ENCODE data around the gene FAM229A. TPM values are rescaled to one million over a fixed set of nuclear protein-coding genes. Genes with fewer than 3 reads are reported as not detected.

FAM229A gene
- total and polyA plus RNA-seq, 9 of the 15 experiments (the other 6 are each of a cell fraction or from before 2014, with no cell fraction given) = 0.04 to 21.6 (median 7.4) TPM

GRCh38 chr1:32331549-32331948, 30.7 kb downstream of the FAM229A start:
- Histone ChIP-seq H2AFZ (ENCODE audit: low read depth, low read length) (no peak overlapping the region), H3K4me2 (ENCODE audit: insufficient read depth, low read length) (no peak overlapping the region), H4K20me1 (replicated peaks; ENCODE audit: control insufficient read depth, insufficient read depth, low read length) (peaks cover 14% of the 10 kb centered on the region; the same call in 1 of the 2 replicates), H3K9me1 (ENCODE audit: control insufficient read depth, insufficient read depth, low read length) (peaks cover 6% of the 10 kb centered on the region), H3K27me3 (ENCODE audit: control insufficient read depth in 2 of 2, insufficient read depth in 2 of 2, low read length in 2 of 2) (no peaks in the 10 kb centered on the region), H3K27ac (ENCODE audit: extremely low read depth, low read depth, low read length) (no peak overlapping the region), H3K4me3 (no peak overlapping the region), H3K36me3 (ENCODE audit: control insufficient read depth, insufficient read depth, low read length) (peaks cover 83% of the 10 kb centered on the region), H3K79me2 (ENCODE audit: control insufficient read depth, insufficient read depth, low read length) (peaks cover 27% of the 10 kb centered on the region), H3K9me3 (replicated peaks; ENCODE audit: control insufficient read depth, insufficient read depth, low read depth, low read length) (no peaks in the 10 kb centered on the region), H3K4me1 (replicated peaks in 1 of 2; ENCODE audit: control insufficient read depth in 2 of 2, insufficient read depth in 2 of 2, low read length in 2 of 2) (peaks cover 18 to 23% of the 10 kb centered on the region in 2 experiments), H3K9ac (ENCODE audit: insufficient read depth in 1 of 2, low read depth in 2 of 2, low read length in 2 of 2) (peak overlapping the region in 1 of 2 experiments; percentile 62; a peak in 1 of 4 replicates)
- ChIA-PET POLR2A (interaction anchor here (0.6 to 5.9 kb wide), 17 partner anchors 10 to 189 kb away, joined by 3 to 75 read pairs (median 4); partner anchors contain the start of genes BSDC1, CCDC28B and HDAC1), CTCF (ENCODE audit: low intra/inter-chr PET ratio) (interaction anchor here (0.6 kb wide), 1 partner anchor 64 kb away, joined by 3 read pairs; no protein-coding TSS in a partner anchor)
- BruUV-seq (replicated peaks) = no TSS peak
- 88% methylated on average over 12 of the region's 12 CpGs for WGBS (ENCODE audit: insufficient coverage, low coverage, missing lambda C conversion rate)
- DNase-seq (ENCODE audit: extremely low read depth in 1 of 4, low spot score in 3 of 4) = no peak
- in situ Hi-C loops (cut with MboI) (no loop called here), intact Hi-C loops (cut with micrococcal nuclease) (no loop called here)
- no peak for FAIRE-seq
- no peak for ATAC-seq
- no peak for TF ChIP-seq BRF2 (IDR thresholded peaks at IDR 0.05; ENCODE audit: borderline replicate concordance, insufficient read depth, insufficient read length)
- no peak for TF ChIP-seq ZNF449 (CRISPR knock-in tag; IDR thresholded peaks at IDR 0.05)
- no peak for TF ChIP-seq ZNF778 (CRISPR knock-in tag; IDR thresholded peaks at IDR 0.05)
- no peak for TF ChIP-seq U2AF1 (optimal IDR thresholded peaks at IDR 0.05; ENCODE audit: low read depth, low read length)
- TF ChIP-seq SUPT5H (IDR thresholded peaks at IDR 0.05) = 0 out of 2 replicates have a peak, but pooled peaks have one; percentile 2

All from K562 (cell line).